Stomach smooth muscle (tissue), 2 donors: Measurements from ENCODE around the gene NPTX2.

Experiments used
- H3K27ac ChIP-seq: one replicate; pipeline ENCODE4 v1.7.0; 2013; ENCODE audit warnings: mild to moderate bottlenecking, low read length, inconsistent platforms
- H3K27me3 ChIP-seq, 2 donors: one replicate each; pipeline ENCODE4 v1.7.0; 2013; ENCODE audit warnings: low read length in 2 of 2; ENCODE audit not compliant: insufficient read depth in 2 of 2, control insufficient read depth in 1 of 2
- H3K36me3 ChIP-seq, 2 donors: one replicate each; pipeline ENCODE4 v1.7.0; 2013; ENCODE audit warnings: low read length in 2 of 2; ENCODE audit not compliant: control insufficient read depth in 2 of 2, insufficient read depth in 2 of 2
- H3K4me1 ChIP-seq: one replicate; pipeline ENCODE4 v1.7.0; 2013; ENCODE audit warnings: low read length; ENCODE audit not compliant: control insufficient read depth, insufficient read depth
- H3K4me3 ChIP-seq, 2 donors: one replicate each; pipeline ENCODE4 v1.7.0; 2013; ENCODE audit warnings: low read length in 2 of 2
- H3K9ac ChIP-seq, 2 donors: one replicate each; pipeline ENCODE4 v1.7.0; 2013; ENCODE audit warnings: low read length in 2 of 2, mild to moderate bottlenecking in 1 of 2
- H3K9me3 ChIP-seq, 2 donors: one replicate each; pipeline ENCODE4 v1.7.0; 2013; ENCODE audit warnings: low read length in 2 of 2; ENCODE audit not compliant: control insufficient read depth in 2 of 2
- donor health status: healthy.
- donor health status: Pancreatic carcinoma.

The NPTX2 gene

GRCh38 chr7:98674461-98674860 lies 57.4 kb downstream of the NPTX2 start:
- Histone ChIP-seq H3K36me3 (no peaks in the 10 kb centered on the region), H3K4me1 (no peaks in the 10 kb centered on the region), H3K4me3 (no peak overlapping the region), H3K9ac (no peak overlapping the region), H3K27me3 (no peaks in the 10 kb centered on the region), H3K9me3 (peaks cover 10 to 14% of the 10 kb centered on the region in 2 donors), H3K27ac (no peak overlapping the region)

GRCh38 chr7:98674881-98675280 lies 57.8 kb downstream of the NPTX2 start:
- Histone ChIP-seq H3K9me3 (peaks cover 10 to 16% of the 10 kb centered on the region in 2 donors), H3K27ac (no peak overlapping the region), H3K4me1 (no peaks in the 10 kb centered on the region), H3K4me3 (no peak overlapping the region), H3K27me3 (no peaks in the 10 kb centered on the region), H3K9ac (no peak overlapping the region), H3K36me3 (no peaks in the 10 kb centered on the region)

DNA sequence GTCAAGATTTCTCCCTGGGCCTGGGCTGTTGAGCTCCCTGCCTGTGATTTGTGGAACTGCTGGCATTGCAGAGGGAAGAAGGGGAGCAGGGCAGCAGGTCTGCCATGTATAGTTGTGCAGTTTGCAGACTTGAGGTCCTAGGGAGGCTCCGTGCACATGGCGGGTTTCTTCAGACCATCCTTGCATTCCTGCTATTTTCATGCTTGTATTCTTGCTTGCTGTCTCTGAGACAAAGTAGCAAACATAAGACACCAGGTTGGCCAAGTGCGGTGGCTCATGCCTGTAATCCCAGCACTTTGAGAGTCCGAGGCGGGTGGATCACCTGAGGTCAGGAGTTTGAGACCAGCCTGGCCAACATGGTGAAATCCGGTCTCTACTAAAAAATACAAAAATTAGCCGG lies 61.1 kb downstream of the NPTX2 start:
- H3K9ac ChIP-seq: no peak overlapping the region
- H3K27me3 ChIP-seq: no peaks in the 10 kb centered on the region
- no peaks in the 10 kb centered on the region for H3K4me1 ChIP-seq
- peaks cover 4 to 7% of the 10 kb centered on the region in 2 donors for H3K9me3 ChIP-seq
- no peak overlapping the region for H3K27ac ChIP-seq
- no peaks in the 10 kb centered on the region for H3K36me3 ChIP-seq
- no peak overlapping the region for H3K4me3 ChIP-seq
